MCF 10A (cell line): ENCODE data around the gene SPATA20. TPM values are rescaled to one million over a fixed set of nuclear protein-coding genes. Genes with fewer than 3 reads are reported as not detected.

Source experiments
- BruUV-seq: library from RNA; stranded (reverse); fragments of 400-500 nt; replicated peaks from 2 replicates; lab custom pipeline; 2021; lab: Mats Ljungman, UMichigan
- CTCF ChIA-PET: fragments of 300-600 bp; sonication (Branson Sonifier 250); formaldehyde crosslinking; extraction: SDS; loops from one replicate; lab custom pipeline; 2021; ENCODE audit warnings: antibody characterized with exemption, inconsistent platforms; lab: Yijun Ruan, JAX
- POLR2A ChIA-PET: fragments of 300-600, 350-650 bp; sonication (Branson Sonifier 250); formaldehyde crosslinking; extraction: SDS; loops from one replicate; lab custom pipeline; 2020; ENCODE audit warnings: antibody characterized with exemption, inconsistent platforms; lab: Yijun Ruan, JAX
- DNase-seq: peaks from one replicate; pipeline ENCODE4 v3.0.0-alpha.2; 2018; ENCODE audit not compliant: unreplicated experiment
- H3K27ac Mint-ChIP-seq: one replicate; pipeline ENCODE4 v1.8.0; 2022; ENCODE audit warnings: mild to moderate bottlenecking, low read depth, mixed read lengths; ENCODE audit not compliant: unreplicated experiment
- H3K27me3 Mint-ChIP-seq: one replicate; pipeline ENCODE4 v1.8.0; 2022; ENCODE audit warnings: mixed read lengths; ENCODE audit not compliant: insufficient read depth, unreplicated experiment
- H3K36me3 Mint-ChIP-seq: one replicate; pipeline ENCODE4 v1.8.0; 2022; ENCODE audit warnings: mild to moderate bottlenecking, moderate library complexity, mixed read lengths; ENCODE audit not compliant: insufficient read depth, unreplicated experiment
- H3K4me1 Mint-ChIP-seq: one replicate; pipeline ENCODE4 v1.8.0; 2022; ENCODE audit warnings: mixed read lengths; ENCODE audit not compliant: insufficient read depth, unreplicated experiment
- H3K4me3 Mint-ChIP-seq: one replicate; pipeline ENCODE4 v1.8.0; 2022; ENCODE audit warnings: mild to moderate bottlenecking, moderate library complexity, mixed read lengths; ENCODE audit not compliant: unreplicated experiment
- H3K9me3 Mint-ChIP-seq: one replicate; pipeline ENCODE4 v1.8.0; 2022; ENCODE audit warnings: mixed read lengths; ENCODE audit not compliant: unreplicated experiment
- CTCF ChIP-seq: fragments of 200-600 bp; IDR thresholded peaks from one replicate; pipeline ENCODE4 v1.8.0; 2022; ENCODE audit warnings: antibody characterized with exemption, mild to moderate bottlenecking; ENCODE audit not compliant: unreplicated experiment
- intact Hi-C: fragments of 100-400 bp; cut with micrococcal nuclease; formaldehyde crosslinking; loops from 2 replicates; pipeline ENCODE4 v1.14.1; 2022
- total RNA-seq: library from RNA; stranded (reverse); gene quantifications from 2 replicates; pipeline ENCODE4 v1.2.3, GENCODE V29; 2022

SPATA20 gene
- total RNA-seq, 1 experiment from 2014 or later, result 35.3 TPM

GRCh38 chr17:50576864-50577263 is 29.9 kb downstream of the SPATA20 start:
- H3K36me3 Mint-ChIP-seq, result no peaks in the 10 kb centered on the region
- no TSS peak for BruUV-seq
- no peak for TF ChIP-seq CTCF
- no peaks in the 10 kb centered on the region for H3K4me1 Mint-ChIP-seq
- peaks cover 35% of the 10 kb centered on the region for H3K27me3 Mint-ChIP-seq
- intact Hi-C loops, result no loop called here
- no peak overlapping the region for H3K27ac Mint-ChIP-seq
- no peak for DNase-seq
- no peak overlapping the region for H3K4me3 Mint-ChIP-seq
- ChIA-PET CTCF (interaction anchor here (0.9 kb wide), 1 partner anchor 105 kb away, joined by 4 read pairs; no protein-coding TSS in a partner anchor), POLR2A (interaction anchor here (0.5 kb wide), 1 partner anchor 58 kb away, joined by 3 read pairs; the partner anchor contains the start of gene ABCC3)
- no peaks in the 10 kb centered on the region for H3K9me3 Mint-ChIP-seq

GRCh38 chr17:50577451-50577954 is 30.5 kb downstream of the SPATA20 start:
- H3K4me1 Mint-ChIP-seq, result no peaks in the 10 kb centered on the region
- no peak overlapping the region for H3K27ac Mint-ChIP-seq
- no TSS peak for BruUV-seq
- H3K27me3 Mint-ChIP-seq, result peaks cover 41% of the 10 kb centered on the region
- ChIA-PET CTCF (no interaction called here), POLR2A (interaction anchor here (0.5 kb wide), 1 partner anchor 57 kb away, joined by 3 read pairs; the partner anchor contains the start of gene ABCC3)
- H3K36me3 Mint-ChIP-seq, result no peaks in the 10 kb centered on the region
- no peak for TF ChIP-seq CTCF
- intact Hi-C loops, result no loop called here
- no peak for DNase-seq
- no peaks in the 10 kb centered on the region for H3K9me3 Mint-ChIP-seq
- no peak overlapping the region for H3K4me3 Mint-ChIP-seq

GRCh38 chr17:50578173-50578572 is 31.2 kb downstream of the SPATA20 start:
- H3K27ac Mint-ChIP-seq, result no peak overlapping the region
- ChIA-PET CTCF (no interaction called here), POLR2A (no interaction called here)
- H3K4me3 Mint-ChIP-seq, result no peak overlapping the region
- no TSS peak for BruUV-seq
- intact Hi-C loops, result no loop called here
- H3K4me1 Mint-ChIP-seq, result no peaks in the 10 kb centered on the region
- peaks cover 48% of the 10 kb centered on the region for H3K27me3 Mint-ChIP-seq
- TF ChIP-seq CTCF, result no peak
- no peaks in the 10 kb centered on the region for H3K36me3 Mint-ChIP-seq
- DNase-seq, result no peak
- no peaks in the 10 kb centered on the region for H3K9me3 Mint-ChIP-seq

- H3K9me3 Mint-ChIP-seq, result no peaks in the 10 kb centered on the region
- H3K4me3 Mint-ChIP-seq, result no peak overlapping the region
- CTCF ChIA-PET, result no interaction called here
- POLR2A ChIA-PET, result no interaction called here
- H3K27ac Mint-ChIP-seq, result no peak overlapping the region
- BruUV-seq, result no TSS peak
- no peak for DNase-seq
- intact Hi-C loops, result no loop called here
- no peaks in the 10 kb centered on the region for H3K36me3 Mint-ChIP-seq
- TF ChIP-seq CTCF, result no peak
- H3K4me1 Mint-ChIP-seq, result no peaks in the 10 kb centered on the region
- peaks cover 60% of the 10 kb centered on the region for H3K27me3 Mint-ChIP-seq
These were observed 32.4 kb downstream of the SPATA20 start for GRCh38 chr17:50579399-50579798.
